ENCODE measurements around the gene GLYATL3. TPM values are rescaled to one million over a fixed set of nuclear protein-coding genes. Genes with fewer than 3 reads are reported as not detected.

GLYATL3 gene
- total and polyA plus RNA-seq, 12 donors, result not detected

DNA sequence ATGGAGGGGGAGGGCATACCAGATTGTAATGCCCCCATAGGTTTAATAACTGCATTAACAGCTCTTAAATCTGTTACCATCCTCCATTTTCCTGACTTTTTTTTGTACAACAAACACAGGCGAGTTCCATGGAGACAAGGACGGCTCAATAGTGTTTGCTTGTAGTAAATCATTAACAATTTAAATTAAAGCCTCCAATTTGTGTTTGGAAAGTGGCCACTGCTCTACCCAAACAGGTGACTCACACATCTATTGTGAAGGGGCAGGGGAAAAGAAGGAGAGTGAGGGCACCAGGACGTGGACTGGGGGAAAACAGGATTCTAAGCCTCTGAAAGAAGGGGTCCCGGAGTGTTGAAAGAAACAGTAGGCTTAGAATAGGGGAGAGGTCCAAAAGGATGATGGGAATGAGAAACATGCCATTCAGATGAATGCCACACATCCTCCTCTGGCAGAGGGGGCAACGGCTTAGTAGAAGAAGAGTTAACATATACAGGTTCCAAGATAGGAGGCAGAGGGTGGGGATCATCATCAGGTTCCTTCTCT is 6.9 kb downstream of the GLYATL3 start:
- ATAC-seq, result no peak
- intact Hi-C loops (cut with DNase I), result no loop called here

DNA sequence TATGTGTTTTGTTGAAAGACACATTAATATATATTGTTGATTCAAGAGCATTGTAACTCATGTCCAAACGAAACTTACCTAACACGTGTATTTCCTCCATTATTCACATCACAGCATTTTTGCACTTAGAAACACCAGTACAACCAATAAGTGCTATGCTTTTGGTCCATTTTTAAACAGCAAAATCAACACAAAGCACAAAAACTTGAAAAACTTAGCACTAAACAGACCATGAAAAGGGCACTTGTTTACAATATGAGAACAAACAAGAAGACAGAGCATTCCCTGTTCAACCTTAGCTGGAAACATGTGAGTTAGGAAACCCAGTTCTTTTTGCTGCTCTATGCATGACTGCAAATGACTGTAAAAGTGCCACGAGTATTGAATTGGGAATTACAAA is 9.6 kb downstream of the GLYATL3 start:
- ATAC-seq, result no peak
- 72 to 75% methylated on average over 3 of the region's 3 CpGs for WGBS, 2 donors
- peaks cover 0 to 8% (median 0%) of the 10 kb centered on the region in 11 donors for H3K9me3 ChIP-seq
- H3K4me3 ChIP-seq, result no peak overlapping the region
- H3K36me3 ChIP-seq, result no peaks in the 10 kb centered on the region
- TF ChIP-seq, protein P1, sequence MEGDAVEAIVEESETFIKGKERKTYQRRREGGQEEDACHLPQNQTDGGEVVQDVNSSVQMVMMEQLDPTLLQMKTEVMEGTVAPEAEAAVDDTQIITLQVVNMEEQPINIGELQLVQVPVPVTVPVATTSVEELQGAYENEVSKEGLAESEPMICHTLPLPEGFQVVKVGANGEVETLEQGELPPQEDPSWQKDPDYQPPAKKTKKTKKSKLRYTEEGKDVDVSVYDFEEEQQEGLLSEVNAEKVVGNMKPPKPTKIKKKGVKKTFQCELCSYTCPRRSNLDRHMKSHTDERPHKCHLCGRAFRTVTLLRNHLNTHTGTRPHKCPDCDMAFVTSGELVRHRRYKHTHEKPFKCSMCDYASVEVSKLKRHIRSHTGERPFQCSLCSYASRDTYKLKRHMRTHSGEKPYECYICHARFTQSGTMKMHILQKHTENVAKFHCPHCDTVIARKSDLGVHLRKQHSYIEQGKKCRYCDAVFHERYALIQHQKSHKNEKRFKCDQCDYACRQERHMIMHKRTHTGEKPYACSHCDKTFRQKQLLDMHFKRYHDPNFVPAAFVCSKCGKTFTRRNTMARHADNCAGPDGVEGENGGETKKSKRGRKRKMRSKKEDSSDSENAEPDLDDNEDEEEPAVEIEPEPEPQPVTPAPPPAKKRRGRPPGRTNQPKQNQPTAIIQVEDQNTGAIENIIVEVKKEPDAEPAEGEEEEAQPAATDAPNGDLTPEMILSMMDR (IDR thresholded peaks at IDR 0.05), result no peak
- no peaks in the 10 kb centered on the region for H3K4me1 ChIP-seq
- H3K27ac ChIP-seq, result no peak overlapping the region
- intact Hi-C loops (cut with DNase I), result no loop called here
- no peak for DNase-seq
- peaks cover 0 to 7% (median 0%) of the 10 kb centered on the region in 7 donors for H3K27me3 ChIP-seq

More for the DNA sequence above, 6.9 kb downstream of the GLYATL3 start:
- TF ChIP-seq, protein P1 (IDR thresholded peaks at IDR 0.05), result no peak
- 80 to 89% methylated on average over 5 of the region's 5 CpGs for WGBS, 2 donors
- no peak for DNase-seq
- Histone ChIP-seq H3K36me3 (no peaks in the 10 kb centered on the region), H3K9me3 (peaks cover 0 to 8% (median 0%) of the 10 kb centered on the region in 11 donors), H3K4me3 (no peak overlapping the region), H3K27ac (no peak overlapping the region), H3K4me1 (no peaks in the 10 kb centered on the region), H3K27me3 (peaks cover 0 to 5% (median 0%) of the 10 kb centered on the region in 7 donors)

DNA sequence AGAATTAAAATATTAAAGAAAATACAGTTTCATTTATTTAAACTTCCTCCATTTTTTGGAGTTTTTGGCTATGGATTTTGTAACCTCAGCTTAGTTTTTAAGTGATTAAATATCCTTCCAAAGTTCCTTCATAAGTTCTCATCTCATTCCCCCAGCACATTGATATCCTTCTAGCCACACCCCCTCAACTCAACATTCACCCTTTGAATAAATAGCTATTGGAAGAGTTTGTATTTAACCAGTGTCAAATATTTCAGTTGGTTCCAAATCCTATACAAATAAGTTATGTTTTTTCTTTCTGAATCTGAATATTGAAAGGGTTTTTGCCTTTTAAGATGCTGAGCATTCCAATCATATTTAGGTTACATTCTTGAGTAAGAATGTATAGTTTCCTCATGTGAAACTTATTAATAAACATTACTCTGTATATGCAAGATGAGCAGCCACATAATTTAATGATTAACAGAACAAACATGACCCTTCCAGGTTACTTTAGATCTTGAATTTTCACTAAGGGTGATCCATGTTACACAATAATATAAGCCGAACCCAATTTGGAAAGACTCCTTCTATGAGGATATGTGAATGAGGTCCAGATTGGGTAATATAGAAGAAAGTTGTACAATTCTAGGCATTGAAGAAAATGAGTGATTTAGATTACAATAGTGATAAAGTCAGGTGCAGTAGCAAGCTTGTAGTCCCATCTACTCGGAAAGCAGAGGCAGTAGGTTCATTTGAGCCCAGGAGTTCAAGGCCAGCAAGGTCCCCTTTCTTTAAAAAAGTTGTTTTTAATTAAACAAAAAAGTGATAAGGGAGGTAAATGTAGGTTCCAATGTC is 13.6 kb downstream of the GLYATL3 start:
- Histone ChIP-seq H3K4me1 (no peaks in the 10 kb centered on the region), H3K9me3 (peaks cover 0 to 4% (median 0%) of the 10 kb centered on the region in 11 donors), H3K4me3 (no peak overlapping the region), H3K27me3 (peaks cover 0 to 10% (median 0%) of the 10 kb centered on the region in 7 donors), H3K36me3 (no peaks in the 10 kb centered on the region), H3K27ac (no peak overlapping the region)
- ATAC-seq (no peak), DNase-seq (no peak)
- 76 to 87% methylated on average over 2 of the region's 2 CpGs for WGBS, 2 donors
- intact Hi-C loops (cut with DNase I), result no loop called here
- TF ChIP-seq, protein P1 (IDR thresholded peaks at IDR 0.05), result no peak

DNA sequence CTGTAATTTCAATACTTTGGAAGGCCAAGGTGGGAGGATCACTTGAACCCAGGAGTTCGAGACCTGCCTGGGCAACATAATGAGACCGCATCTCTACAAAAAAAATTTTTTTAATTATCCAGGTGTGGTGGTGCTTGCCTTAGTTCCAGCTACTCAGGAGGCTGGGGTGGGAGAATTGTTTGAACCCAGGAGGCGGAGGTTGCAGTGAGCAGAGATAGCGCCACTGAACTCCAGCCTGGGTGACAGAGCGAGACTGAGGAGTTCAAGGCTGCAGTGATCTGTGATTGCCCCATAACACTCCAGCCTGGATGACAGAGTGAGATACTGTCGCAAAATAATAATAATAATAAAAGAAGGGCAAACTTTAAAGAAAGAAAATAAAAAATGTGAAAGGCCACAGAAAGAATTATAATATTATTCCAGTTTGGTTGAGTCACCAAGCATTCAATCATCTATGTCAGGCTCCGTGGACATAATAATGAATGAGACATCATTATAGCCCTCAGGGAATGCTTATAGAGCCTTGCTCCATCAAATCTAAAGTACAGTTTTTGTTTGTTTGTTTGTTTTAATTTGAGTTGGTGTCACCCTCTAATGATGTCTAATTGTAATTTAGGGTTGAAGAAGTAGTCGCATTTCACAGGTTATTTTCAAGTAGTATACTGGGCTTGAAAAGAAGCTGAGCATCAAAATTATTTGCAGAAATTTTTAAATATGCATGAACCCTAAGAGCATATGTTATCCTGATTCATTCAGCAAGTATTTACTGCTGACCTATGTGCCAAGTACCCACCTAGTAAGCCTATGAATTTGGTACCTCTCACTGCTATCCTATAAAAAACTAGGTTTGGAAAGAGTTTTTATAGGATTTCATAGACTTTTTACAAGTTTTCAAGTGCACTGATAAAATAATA is 15.1 kb downstream of the GLYATL3 start:
- Histone ChIP-seq H3K27me3 (peaks cover 0 to 12% (median 0%) of the 10 kb centered on the region in 7 donors), H3K4me3 (no peak overlapping the region), H3K9me3 (no peaks in the 10 kb centered on the region), H3K4me1 (no peaks in the 10 kb centered on the region), H3K27ac (no peak overlapping the region), H3K36me3 (no peaks in the 10 kb centered on the region)
- 73 to 76% methylated on average over 8 of the region's 8 CpGs for WGBS, 2 donors
- ATAC-seq, result no peak
- DNase-seq, result no peak
- TF ChIP-seq, protein P1 (IDR thresholded peaks at IDR 0.05), result no peak
- intact Hi-C loops (cut with DNase I), result no loop called here
